Thyroid gland (tissue), 4 donors: Measurements from ENCODE around the gene P2RY1. TPM values are rescaled to one million over a fixed set of nuclear protein-coding genes. Genes with fewer than 3 reads are reported as not detected.

Experiments
- DNase-seq, 2 donors: peaks; one replicate each; pipeline ENCODE4 v3.0.0-alpha.2; 2019
- H3K27ac ChIP-seq, 3 donors: fragments of 200-600 bp; sonication (generic); 1 replicate in 2 of 3; 2 replicates in 1 of 3; pipeline ENCODE4 v1.5.1; 2016 to 2019; ENCODE audit warnings: mild to moderate bottlenecking in 1 of 3, moderate library complexity in 1 of 3
- H3K27me3 ChIP-seq: fragments of 200-600 bp; sonication (generic); one replicate; pipeline ENCODE4 v1.5.1; 2019
- H3K36me3 ChIP-seq, 2 donors: fragments of 200-600 bp; sonication (generic); one replicate each; pipeline ENCODE4 v1.5.1; 2016 to 2019
- H3K4me1 ChIP-seq, 2 donors: fragments of 200-600 bp; sonication (generic); one replicate each; pipeline ENCODE4 v1.5.1; 2017 to 2019
- H3K4me3 ChIP-seq, 3 donors: fragments of 200-600 bp; sonication (generic); replicated peaks in 1 of 3; 1 replicate in 2 of 3; 2 replicates in 1 of 3; pipeline ENCODE4 v1.5.1; 2016; ENCODE audit warnings: mild to moderate bottlenecking in 1 of 3
- H3K9me3 ChIP-seq: fragments of 200-600 bp; sonication (generic); one replicate; pipeline ENCODE4 v1.5.1; 2017
- POLR2A ChIP-seq, 2 donors: fragments of 450-650 bp; IDR thresholded peaks; one replicate each; pipeline ENCODE4 v1.6.1; 2017; ENCODE audit warnings: antibody characterized with exemption in 2 of 2, mild to moderate bottlenecking in 2 of 2, moderate library complexity in 1 of 2
- WGBS, 2 donors: methylation state at CpG; one replicate each; pipeline ENCODE4 v1.1.5; 2017; 5-methylcytosine and 5-hydroxymethylcytosine counted together
- intact Hi-C: fragments of 100-400 bp; cut with DNase I; formaldehyde crosslinking; loops from one replicate; pipeline ENCODE4 v1.15.1; 2023
- total RNA-seq, 4 donors: library from RNA; depleted of rRNA; stranded (reverse); fragments of >200 nt; gene quantifications; one replicate each; pipeline ENCODE4 v1.2.3, GENCODE V29; 2016
- TF ChIP-seq, protein P1 (sequence below), 6 experiments: fragments of 200-600 bp in 3 of 6; fragments of 450-650 bp in 3 of 6; sonication (generic) in 3 of 6; IDR thresholded peaks; one replicate each; pipeline ENCODE4 v1.5.1; 2016 to 2019; ENCODE audit warnings: antibody characterized with exemption in 6 of 6, mild to moderate bottlenecking in 2 of 6, inconsistent platforms in 1 of 6, moderate library complexity in 1 of 6

P2RY1 gene
- total RNA-seq, 4 donors from 2014 or later: 2.1 to 4.5 (median 3.1) TPM

DNA sequence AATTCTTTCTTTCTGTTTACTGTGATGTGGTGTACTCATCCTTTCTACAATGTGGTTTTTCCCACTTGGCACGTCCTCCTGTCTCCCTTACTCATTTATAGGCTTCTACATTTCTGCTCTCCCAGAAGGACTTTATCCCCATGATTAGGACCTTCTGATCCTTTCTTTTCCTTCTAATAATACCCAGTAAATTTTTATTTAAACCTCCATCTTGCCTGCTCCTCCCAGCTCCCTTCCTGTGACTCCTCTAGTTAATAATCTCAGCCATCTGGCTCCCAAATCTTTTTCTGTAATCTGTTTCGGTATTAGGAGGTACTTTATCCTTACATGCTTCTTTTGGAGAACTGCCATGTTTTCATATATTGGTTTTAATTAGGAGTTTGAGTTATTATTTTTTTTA is 11.2 kb upstream of the P2RY1 start:
- 79 to 80% methylated on average over 2 of the region's 2 CpGs for WGBS, 2 donors
- intact Hi-C loops: no loop called here
- no peaks in the 10 kb centered on the region for H3K9me3 ChIP-seq
- no peak overlapping the region for H3K27ac ChIP-seq
- DNase-seq: no peak
- no peaks in the 10 kb centered on the region for H3K4me1 ChIP-seq
- H3K4me3 ChIP-seq: no peak overlapping the region
- TF ChIP-seq POLR2A (IDR thresholded peaks at IDR 0.05): no peak
- TF ChIP-seq, protein P1, sequence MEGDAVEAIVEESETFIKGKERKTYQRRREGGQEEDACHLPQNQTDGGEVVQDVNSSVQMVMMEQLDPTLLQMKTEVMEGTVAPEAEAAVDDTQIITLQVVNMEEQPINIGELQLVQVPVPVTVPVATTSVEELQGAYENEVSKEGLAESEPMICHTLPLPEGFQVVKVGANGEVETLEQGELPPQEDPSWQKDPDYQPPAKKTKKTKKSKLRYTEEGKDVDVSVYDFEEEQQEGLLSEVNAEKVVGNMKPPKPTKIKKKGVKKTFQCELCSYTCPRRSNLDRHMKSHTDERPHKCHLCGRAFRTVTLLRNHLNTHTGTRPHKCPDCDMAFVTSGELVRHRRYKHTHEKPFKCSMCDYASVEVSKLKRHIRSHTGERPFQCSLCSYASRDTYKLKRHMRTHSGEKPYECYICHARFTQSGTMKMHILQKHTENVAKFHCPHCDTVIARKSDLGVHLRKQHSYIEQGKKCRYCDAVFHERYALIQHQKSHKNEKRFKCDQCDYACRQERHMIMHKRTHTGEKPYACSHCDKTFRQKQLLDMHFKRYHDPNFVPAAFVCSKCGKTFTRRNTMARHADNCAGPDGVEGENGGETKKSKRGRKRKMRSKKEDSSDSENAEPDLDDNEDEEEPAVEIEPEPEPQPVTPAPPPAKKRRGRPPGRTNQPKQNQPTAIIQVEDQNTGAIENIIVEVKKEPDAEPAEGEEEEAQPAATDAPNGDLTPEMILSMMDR (IDR thresholded peaks at IDR 0.05): no peak
- no peaks in the 10 kb centered on the region for H3K27me3 ChIP-seq
- H3K36me3 ChIP-seq: no peaks in the 10 kb centered on the region

DNA sequence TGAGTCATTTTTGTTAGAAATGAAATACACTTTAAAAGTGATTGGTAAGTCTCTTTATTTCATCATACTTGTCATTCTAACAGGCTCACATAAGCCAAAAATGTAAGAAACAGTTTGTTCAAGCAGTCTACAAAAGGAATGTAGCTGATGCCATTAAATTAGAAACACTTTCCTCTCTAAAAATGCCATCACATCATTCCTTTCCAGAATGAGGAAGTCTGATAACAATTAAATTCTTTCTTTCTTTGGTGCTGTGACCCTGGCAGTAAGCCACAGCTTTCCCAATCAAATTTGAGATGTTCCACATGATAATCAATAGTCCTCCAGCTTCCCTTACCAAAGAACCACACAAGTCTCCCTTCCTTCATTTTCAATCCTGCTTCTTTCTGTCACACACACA is 9.4 kb upstream of the P2RY1 start:
- H3K27ac ChIP-seq: no peak overlapping the region
- intact Hi-C loops: no loop called here

DNA sequence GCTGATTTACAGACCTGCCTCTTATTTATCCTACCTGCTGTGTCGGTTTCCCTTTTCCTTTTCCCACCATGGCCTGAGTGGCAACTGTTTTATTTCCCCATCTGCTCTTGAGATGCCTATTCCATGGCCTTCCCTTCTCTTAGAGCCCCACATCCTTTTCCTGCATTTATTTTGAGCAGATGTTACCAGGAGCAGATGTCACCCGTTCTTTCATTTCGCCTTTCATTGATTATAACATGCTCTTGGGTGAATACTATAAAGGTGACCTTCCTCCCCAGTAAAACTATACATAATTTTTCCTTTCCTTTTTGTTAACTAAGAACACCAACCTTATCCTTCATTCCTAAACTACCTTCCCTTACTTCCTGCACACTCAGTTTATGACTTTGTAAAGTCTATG is 8.5 kb upstream of the P2RY1 start:
- 83 to 88% methylated on average over 3 of the region's 3 CpGs for WGBS, 2 donors
- TF ChIP-seq POLR2A (IDR thresholded peaks at IDR 0.05): no peak
- TF ChIP-seq, protein P1 (IDR thresholded peaks at IDR 0.05): no peak
- DNase-seq: no peak

More for the DNA sequence above, 9.4 kb upstream of the P2RY1 start:
- Histone ChIP-seq H3K36me3 (no peaks in the 10 kb centered on the region), H3K27me3 (no peaks in the 10 kb centered on the region), H3K4me1 (no peaks in the 10 kb centered on the region), H3K4me3 (no peak overlapping the region), H3K9me3 (no peaks in the 10 kb centered on the region)
- no peak for DNase-seq
- TF ChIP-seq, protein P1 (IDR thresholded peaks at IDR 0.05): no peak
- TF ChIP-seq POLR2A (IDR thresholded peaks at IDR 0.05): no peak

DNA sequence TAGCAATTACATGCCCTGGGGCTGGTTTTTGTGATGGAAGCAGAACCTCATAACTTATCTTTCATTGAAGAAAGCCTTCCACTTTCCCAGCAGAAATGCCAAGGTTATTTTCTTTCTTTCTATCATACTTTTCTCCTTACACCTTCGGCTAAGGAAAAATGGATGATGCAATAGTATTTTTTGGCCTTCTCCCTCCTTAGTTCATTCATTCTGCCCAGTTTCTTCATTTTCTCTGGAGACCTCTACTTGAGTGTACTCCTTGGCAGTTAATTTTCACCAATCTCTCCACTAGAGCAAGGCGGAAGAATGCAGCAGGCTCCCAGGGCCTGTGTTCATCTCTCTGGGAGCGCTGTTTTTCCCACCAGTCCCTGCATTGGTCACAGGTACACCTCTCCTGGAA is 7.6 kb upstream of the P2RY1 start:
- Histone ChIP-seq H3K4me1 (no peaks in the 10 kb centered on the region), H3K36me3 (no peaks in the 10 kb centered on the region), H3K27ac (no peak overlapping the region), H3K9me3 (no peaks in the 10 kb centered on the region), H3K27me3 (no peaks in the 10 kb centered on the region), H3K4me3 (no peak overlapping the region)
- intact Hi-C loops: no loop called here
- 91 to 97% methylated on average over 3 of the region's 3 CpGs for WGBS, 2 donors
- no peak for DNase-seq
- no peak for TF ChIP-seq POLR2A (IDR thresholded peaks at IDR 0.05)
- TF ChIP-seq, protein P1 (IDR thresholded peaks at IDR 0.05): no peak

More for the DNA sequence above, 8.5 kb upstream of the P2RY1 start:
- no peaks in the 10 kb centered on the region for H3K9me3 ChIP-seq
- H3K4me3 ChIP-seq: no peak overlapping the region
- no peak overlapping the region for H3K27ac ChIP-seq
- no peaks in the 10 kb centered on the region for H3K36me3 ChIP-seq
- H3K4me1 ChIP-seq: no peaks in the 10 kb centered on the region
- H3K27me3 ChIP-seq: no peaks in the 10 kb centered on the region
- intact Hi-C loops: no loop called here

DNA sequence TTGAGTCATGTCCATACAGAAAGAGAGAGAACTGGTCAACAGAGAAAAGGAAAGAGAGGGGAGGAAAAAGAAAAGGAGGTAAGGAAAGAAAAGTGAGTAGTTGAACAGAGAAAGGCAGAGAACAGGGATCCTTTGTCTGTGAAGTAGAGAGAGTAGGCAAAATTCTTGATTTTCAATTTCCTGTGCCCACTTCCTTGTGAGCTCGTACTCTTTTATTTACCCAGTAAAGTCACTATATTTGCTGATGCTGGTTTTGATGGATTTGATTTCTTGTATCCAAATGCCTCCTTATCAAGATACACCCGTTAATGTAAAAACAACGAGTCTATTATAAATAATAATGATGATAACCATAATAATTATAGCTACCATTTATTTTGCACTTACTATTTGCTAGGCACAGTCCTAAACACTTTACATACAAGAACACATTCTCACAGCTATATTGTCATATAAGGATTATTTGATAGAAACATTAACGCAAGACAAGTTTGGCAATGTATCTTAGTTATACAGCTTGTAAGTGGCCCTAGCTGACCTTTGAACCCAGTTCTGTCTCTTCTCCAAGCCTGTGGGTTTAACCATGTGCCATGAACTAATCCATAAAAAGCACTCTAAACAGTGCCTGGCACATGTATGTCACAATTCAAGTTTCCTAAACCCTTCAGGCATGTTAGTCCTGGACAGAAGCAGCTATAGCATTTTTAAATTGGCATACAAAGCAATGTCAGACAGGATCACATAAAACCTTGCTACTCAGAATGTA is 6.7 kb upstream of the P2RY1 start:
- no peaks in the 10 kb centered on the region for H3K9me3 ChIP-seq
- H3K4me1 ChIP-seq: no peaks in the 10 kb centered on the region
- 93 to 96% methylated on average over 4 of the region's 4 CpGs for WGBS, 2 donors
- no peak for TF ChIP-seq POLR2A (IDR thresholded peaks at IDR 0.05)
- TF ChIP-seq, protein P1 (IDR thresholded peaks at IDR 0.05): no peak
- H3K27me3 ChIP-seq: no peaks in the 10 kb centered on the region
- no peak overlapping the region for H3K27ac ChIP-seq
- DNase-seq: no peak
- H3K4me3 ChIP-seq: no peak overlapping the region
- H3K36me3 ChIP-seq: no peaks in the 10 kb centered on the region
- intact Hi-C loops: no loop called here
